HepG2 (cell line): Measurements from ENCODE around the gene TTLL4. TPM values are rescaled to one million over a fixed set of nuclear protein-coding genes. Genes with fewer than 3 reads are reported as not detected.
A peak's percentile ranks its signal among the peaks of the same experiment; 100 is the strongest.

Experiments used
- AHDC1 ChIP-seq: sonication (generic); formaldehyde crosslinking; IDR thresholded peaks from 2 replicates; pipeline ENCODE4 v1.5.1; 2020; ENCODE audit warnings: mild to moderate bottlenecking, missing genetic modification reagents, borderline replicate concordance
- IKZF4 ChIP-seq: sonication (generic); formaldehyde crosslinking; IDR thresholded peaks from 2 replicates; pipeline ENCODE4 v1.5.1; 2020; ENCODE audit warnings: borderline replicate concordance, mild to moderate bottlenecking, low read depth, missing genetic modification reagents; ENCODE audit errors: not compliant biosample characterization
- ISL2 ChIP-seq: sonication (generic); formaldehyde crosslinking; IDR thresholded peaks from 2 replicates; pipeline ENCODE4 v1.5.0; 2020; ENCODE audit warnings: missing genetic modification reagents
- TEF ChIP-seq: sonication (generic); formaldehyde crosslinking; IDR thresholded peaks from 2 replicates; pipeline ENCODE4 v1.5.0; 2020; ENCODE audit warnings: missing genetic modification reagents
- TRAFD1 ChIP-seq: sonication (generic); formaldehyde crosslinking; IDR thresholded peaks from 2 replicates; pipeline ENCODE4 v1.5.1; 2020; ENCODE audit warnings: missing genetic modification reagents, mild to moderate bottlenecking, borderline replicate concordance
- ZNF138 ChIP-seq: sonication (generic); formaldehyde crosslinking; IDR thresholded peaks from 2 replicates; pipeline ENCODE4 v1.5.0; 2020; ENCODE audit warnings: mild to moderate bottlenecking, low read depth, missing genetic modification reagents
- ZNF143 ChIP-seq: sonication (generic); formaldehyde crosslinking; IDR thresholded peaks from 2 replicates; pipeline ENCODE4 v1.4.0; 2020; ENCODE audit warnings: missing genetic modification reagents
- ZNF318 ChIP-seq: sonication (generic); formaldehyde crosslinking; IDR thresholded peaks from 2 replicates; pipeline ENCODE4 v1.4.0; 2020; ENCODE audit warnings: mild to moderate bottlenecking, missing genetic modification reagents
- ZNF34 ChIP-seq: sonication (generic); formaldehyde crosslinking; IDR thresholded peaks from 2 replicates; pipeline ENCODE4 v1.4.0; 2020; ENCODE audit warnings: mild to moderate bottlenecking, missing genetic modification reagents, borderline replicate concordance
- ZNF776 ChIP-seq: sonication (generic); formaldehyde crosslinking; IDR thresholded peaks from 2 replicates; pipeline ENCODE4 v1.4.0; 2020; ENCODE audit warnings: mild to moderate bottlenecking, missing genetic modification reagents
- ZSCAN29 ChIP-seq: sonication (generic); formaldehyde crosslinking; conservative IDR thresholded peaks from 2 replicates; pipeline ENCODE4 v1.4.0; 2020; ENCODE audit warnings: mild to moderate bottlenecking, missing genetic modification reagents
- polyA plus RNA-seq, 8 experiments: library from polyadenylated mRNA; depleted of rRNA in 3 of 8; stranded (reverse) in 7 of 8; unstranded in 1 of 8; fragments of >200 nt; fragmentation: Illumina TruSeq in 4 of 8; extraction: Trizol in 4 of 8; gene quantifications; 2 replicates each; pipeline versions ENCODE4 v1.2.1 to v1.2.3, GENCODE V29; 2011 to 2016; ENCODE audit warnings: low read depth in 4 of 8, missing spikeins in 1 of 8, mixed read lengths in 1 of 8; ENCODE audit not compliant: insufficient read depth in 1 of 8
- total RNA-seq, 5 experiments: library from RNA; depleted of rRNA; stranded (reverse); fragments of >200 nt; fragmentation: Illumina TruSeq; extraction: Trizol; gene quantifications; 2 replicates each; pipeline ENCODE4 v1.2.3, GENCODE V29; 2016; ENCODE audit warnings: low read depth in 1 of 5

TTLL4 gene
- total and polyA plus RNA-seq, 2 of the 13 experiments (the other 11 are each of a cell fraction or from before 2014, with no cell fraction given) = 77.5 to 84.6 TPM

- TF ChIP-seq ZNF318 (CRISPR knock-in tag) (peak; percentile 90), ZNF776 (CRISPR knock-in tag) (no peak), TRAFD1 (CRISPR knock-in tag) (peak; percentile 10; the same call in 1 of the 2 replicates), ZSCAN29 (CRISPR knock-in tag) (peak; percentile 98), TEF (CRISPR knock-in tag) (no peak), ZNF34 (CRISPR knock-in tag) (peak; percentile 99), ZNF143 (CRISPR knock-in tag) (peak; percentile 66), IKZF4 (CRISPR knock-in tag) (peak; percentile 82), ISL2 (CRISPR knock-in tag) (peak; percentile 91), AHDC1 (CRISPR knock-in tag) (peak; percentile 81), ZNF138 (peak; percentile 91)
These were observed 71.3 kb downstream of the TTLL4 start, which contains the start of gene CYP27A1 (continued) for GRCh38 chr2:218781691-218782527.
